SKM-1 (cell line): ENCODE results near the gene RAD51B.
"Not testable (repeated sequence)": the region's sequence is repeated elsewhere in the genome, so short reads cannot be mapped to it uniquely, and the experiment has no call there.

Source experiments
- DNase-seq: peaks from one replicate; lab custom pipeline; 2025; ENCODE audit not compliant: unreplicated experiment; lab: John Stamatoyannopoulos, UW

RAD51B gene

DNA sequence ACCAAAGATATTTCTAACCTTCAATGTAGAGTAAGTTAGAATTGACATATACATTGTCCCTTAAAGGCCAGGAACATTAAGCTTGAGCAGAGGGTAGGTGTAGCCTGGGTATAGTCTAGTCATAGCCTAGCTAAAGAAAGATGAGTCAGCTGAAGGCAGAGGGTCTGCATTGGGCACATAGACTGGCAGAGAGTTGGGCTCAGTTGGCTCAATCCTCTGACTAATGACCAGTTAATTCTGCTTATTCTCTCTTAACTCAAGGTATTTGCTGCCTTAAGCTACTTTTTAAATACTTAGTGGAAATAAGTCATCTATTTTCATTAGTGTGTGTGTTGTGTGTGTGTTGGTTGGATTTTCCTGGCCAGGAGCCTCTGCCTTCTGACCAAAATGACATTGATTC, 467.1 kb downstream of the RAD51B start:
- DNase-seq: no peak

GRCh38 chr14:68289452-68289851, 469.9 kb downstream of the RAD51B start:
- not testable (repeated sequence) for DNase-seq

- DNase-seq: no peak
These were observed 472.2 kb downstream of the RAD51B start for GRCh38 chr14:68291820-68292219.

DNA sequence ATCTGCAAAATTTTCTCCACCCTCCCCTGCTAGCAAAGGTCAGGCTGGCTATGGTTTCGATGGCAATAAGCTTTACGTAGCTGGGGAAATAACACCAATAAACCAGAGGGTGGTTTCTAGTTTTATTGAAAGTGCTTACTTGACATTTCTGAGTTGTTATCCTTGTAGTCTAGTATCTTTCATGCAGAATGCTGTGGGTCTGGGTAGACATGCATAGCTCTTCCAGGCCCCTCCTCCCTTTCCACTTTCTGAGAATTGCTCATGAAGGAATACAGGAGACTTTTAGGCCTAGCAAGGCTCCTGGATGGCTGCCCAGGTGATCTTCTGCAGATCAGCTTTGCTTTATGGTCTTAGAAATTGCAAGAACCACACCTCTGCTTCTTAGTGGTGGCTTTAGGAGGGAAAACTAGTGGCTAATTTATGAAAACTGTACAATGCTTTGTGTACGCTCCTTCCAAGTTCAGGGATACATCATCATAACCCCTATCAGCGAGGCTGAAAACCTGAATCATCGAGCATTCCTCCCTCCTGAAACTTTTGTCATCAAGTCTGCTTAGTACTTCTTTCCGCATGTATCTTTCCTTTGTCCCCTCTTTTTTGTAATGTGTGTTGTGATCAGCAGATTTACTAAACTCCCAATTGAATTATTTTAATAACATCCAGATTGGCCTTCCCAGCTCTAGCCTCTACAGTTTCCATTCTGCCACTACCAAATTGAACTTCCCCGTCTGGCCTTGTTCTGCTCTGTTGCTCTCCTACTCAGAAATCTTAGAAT, 473.0 kb downstream of the RAD51B start:
- no peak for DNase-seq

- DNase-seq: no peak
These were observed 473.8 kb downstream of the RAD51B start for GRCh38 chr14:68293404-68293803.

GRCh38 chr14:68295316-68295816, 475.8 kb downstream of the RAD51B start:
- DNase-seq: no peak

DNA sequence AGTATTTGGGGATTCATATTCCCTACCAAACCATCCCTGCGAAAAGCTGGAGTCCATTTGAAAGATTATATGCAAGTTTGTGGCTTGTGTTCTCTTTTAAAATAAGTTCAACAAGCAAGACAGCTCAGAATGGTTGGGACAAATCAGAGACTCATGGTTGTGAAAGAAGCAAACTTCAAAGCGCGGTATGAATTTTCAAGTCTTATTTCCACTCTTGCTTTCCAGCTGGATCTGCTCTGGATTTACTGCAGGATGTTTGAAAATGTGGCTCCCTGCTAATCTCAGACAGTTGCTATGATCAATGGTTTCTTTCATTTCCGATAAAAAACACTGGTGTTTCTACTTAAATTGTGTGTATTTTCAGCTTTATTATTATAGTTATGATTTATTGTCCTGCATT, 477.5 kb downstream of the RAD51B start:
- no peak for DNase-seq

DNA sequence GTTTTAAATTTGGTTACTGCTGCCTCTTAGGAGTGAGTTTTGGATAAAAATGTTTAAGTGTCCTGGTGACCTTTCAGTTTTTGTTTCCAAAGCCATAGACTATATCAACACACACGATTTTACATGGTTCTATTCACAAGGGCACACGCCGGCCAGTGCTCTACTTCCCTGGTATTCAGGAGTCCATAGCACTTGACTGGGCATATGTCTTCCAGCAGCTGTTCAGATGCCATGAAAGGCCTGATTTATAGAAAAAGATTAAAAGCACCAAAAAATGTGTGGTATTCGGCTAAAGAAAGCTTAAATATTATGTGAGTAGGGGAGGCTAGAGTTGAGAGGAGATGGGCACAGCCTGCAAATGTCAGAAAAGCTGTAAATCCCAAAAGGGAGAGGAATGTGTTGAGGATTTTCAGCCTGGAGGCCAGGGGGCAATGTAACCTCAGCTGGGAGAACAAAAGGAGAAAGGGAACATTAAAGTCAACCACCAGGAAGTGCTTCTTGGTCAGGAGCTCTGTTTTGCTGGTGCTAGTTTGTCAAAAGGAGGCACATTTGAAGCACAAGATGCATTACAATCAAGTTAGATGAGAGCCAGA, 478.4 kb downstream of the RAD51B start:
- no peak for DNase-seq

DNA sequence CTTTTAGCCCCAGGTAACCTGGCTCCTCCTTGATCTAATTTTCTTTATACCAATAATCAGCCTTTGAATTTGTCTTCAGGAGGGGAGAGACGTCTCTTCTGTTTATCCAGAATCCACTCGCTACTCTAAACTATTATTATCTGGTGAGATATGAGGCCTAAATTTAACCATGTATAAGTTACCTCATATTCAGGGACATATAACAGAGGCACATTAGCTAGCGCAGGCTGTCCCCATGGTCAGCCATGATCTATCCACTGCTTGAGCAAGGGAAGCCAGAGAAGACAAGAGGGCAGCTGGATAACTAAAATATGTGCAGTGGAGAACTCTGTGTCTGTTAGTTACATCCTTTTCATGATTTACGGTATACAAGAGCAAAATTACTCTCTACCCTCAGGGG, 481.0 kb downstream of the RAD51B start:
- no peak for DNase-seq

DNA sequence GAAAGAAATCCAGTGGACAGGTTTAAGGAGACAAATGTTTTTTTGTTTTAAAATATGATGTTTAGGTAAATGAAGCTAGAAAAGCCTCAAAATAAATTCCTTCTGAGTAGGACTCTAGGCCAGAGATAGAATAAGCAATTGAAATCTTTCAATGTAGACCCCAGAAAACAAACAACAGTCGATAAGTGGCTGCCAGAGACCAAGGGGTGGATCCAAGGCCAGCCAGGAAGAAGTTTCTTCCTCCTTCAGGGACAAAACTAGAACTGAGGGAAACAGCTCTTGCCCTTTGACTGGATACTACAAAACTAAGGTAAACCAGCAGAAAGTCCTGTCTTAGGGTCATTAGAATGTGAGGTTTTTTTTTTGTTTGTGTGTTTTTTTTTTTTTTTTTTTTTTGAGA, 481.6 kb downstream of the RAD51B start:
- DNase-seq: no peak

DNA sequence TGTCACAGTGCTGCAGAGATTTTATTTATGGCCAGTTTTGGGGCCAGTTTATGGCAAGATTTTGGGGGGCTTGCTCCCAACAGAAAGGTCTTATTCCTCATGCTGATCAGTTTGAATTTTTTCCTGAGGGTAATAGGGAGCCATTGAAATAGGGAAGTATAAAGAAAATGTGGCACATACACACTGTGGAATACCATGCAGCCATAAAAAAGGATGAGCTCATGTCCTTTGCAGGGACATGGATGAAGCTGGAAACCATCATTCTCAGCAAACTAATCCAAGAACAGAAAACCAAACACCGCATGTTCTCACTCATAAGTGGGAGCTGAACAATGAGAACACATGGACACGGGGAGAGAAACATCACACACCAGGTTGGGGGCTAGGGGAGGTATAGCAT, 483.4 kb downstream of the RAD51B start:
- DNase-seq: not testable (repeated sequence)

- DNase-seq: no peak
These were observed 486.2 kb downstream of the RAD51B start for GRCh38 chr14:68305738-68306137.

DNA sequence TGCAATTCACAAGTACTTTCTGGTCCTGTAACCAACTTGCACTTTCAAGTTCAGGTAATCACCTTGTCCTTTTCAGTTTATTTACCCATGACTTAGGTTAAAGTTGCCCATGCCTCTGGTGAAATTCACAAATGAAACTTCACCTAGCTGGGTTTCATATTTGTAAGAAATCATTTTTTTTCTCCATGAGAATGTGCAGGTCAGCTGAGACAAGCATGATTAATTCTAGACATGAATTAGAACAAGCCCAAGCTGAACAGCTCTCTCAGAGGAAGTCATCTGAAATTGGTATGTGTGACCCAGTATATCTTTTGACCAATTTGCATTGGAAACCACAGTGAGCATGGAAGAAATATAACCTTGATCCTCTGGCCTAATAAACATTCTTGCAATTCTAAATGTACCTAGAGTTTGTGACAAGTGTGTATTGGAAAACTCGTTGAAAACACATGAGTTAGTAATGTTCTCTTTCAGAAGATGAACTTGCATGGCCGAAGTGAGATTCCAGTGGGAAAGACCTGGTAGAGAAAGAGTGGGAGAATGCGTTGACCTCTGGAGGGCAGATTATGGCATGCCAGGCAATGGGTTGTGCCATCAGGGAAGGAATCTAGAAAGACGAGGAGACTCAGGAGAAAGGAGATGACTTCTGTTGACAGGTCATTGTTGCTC, 486.8 kb downstream of the RAD51B start:
- DNase-seq: no peak

- no peak for DNase-seq
These were observed 487.6 kb downstream of the RAD51B start for GRCh38 chr14:68306934-68307789.

- DNase-seq: no peak
These were observed 488.2 kb downstream of the RAD51B start for GRCh38 chr14:68307790-68308168.

GRCh38 chr14:68308726-68309520, 489.3 kb downstream of the RAD51B start:
- DNase-seq: no peak

DNA sequence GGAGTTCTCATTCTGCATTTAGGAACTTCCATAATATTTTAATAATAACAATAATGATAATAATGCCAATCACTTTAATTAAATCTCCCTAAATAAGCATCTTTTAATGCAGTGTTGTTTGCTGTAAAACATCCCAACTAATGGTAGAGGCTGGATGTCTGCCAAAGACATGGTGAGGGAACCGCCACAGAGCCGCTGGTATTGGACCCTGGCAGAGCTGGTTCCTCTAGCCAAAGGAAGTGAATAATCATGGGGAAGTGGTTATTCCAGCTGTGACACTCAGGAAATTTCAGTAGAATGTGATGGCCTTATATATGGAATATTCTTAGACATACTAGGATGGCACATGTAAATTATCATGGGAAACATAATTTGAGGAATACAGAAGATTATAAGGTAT, 490.0 kb downstream of the RAD51B start:
- no peak for DNase-seq

GRCh38 chr14:68312300-68312699, 492.7 kb downstream of the RAD51B start:
- DNase-seq: no peak

- no peak for DNase-seq
These were observed 493.5 kb downstream of the RAD51B start for GRCh38 chr14:68312884-68313610.

DNA sequence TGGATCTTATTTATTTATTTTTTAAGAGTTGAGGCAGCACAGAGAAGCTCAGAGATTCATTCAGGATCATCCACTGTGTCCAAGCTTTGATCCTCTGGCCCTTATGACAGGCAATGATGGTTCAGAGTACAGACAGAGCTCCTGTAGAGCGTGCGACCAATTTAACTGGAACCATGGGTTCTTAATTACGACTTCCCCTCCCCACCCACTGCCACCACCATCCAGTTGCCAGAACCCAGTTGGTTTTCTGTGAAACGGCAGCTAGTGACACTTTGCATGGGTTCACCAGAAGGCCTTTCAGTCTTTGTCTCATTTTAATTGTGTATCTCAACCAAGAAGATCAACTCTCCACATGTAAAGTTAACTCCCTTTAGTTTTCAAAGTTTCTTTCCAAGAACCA, 495.1 kb downstream of the RAD51B start:
- DNase-seq: no peak
